Epithelial cell of prostate (primary cell): ENCODE measurements around the gene CDK11A.
"Not testable (repeated sequence)": the region's sequence is repeated elsewhere in the genome, so short reads cannot be mapped to it uniquely, and the experiment has no call there.

ENCODE experiments used
- DNase-seq: peaks from one replicate; pipeline ENCODE4 v3.0.0-alpha.2; 2011; ENCODE audit warnings: low read depth, low spot score
- H3K27ac ChIP-seq: fragments of 450-650 bp; 2 replicates; pipeline ENCODE4 v1.5.1; 2017; ENCODE audit warnings: mild to moderate bottlenecking

CDK11A gene

DNA sequence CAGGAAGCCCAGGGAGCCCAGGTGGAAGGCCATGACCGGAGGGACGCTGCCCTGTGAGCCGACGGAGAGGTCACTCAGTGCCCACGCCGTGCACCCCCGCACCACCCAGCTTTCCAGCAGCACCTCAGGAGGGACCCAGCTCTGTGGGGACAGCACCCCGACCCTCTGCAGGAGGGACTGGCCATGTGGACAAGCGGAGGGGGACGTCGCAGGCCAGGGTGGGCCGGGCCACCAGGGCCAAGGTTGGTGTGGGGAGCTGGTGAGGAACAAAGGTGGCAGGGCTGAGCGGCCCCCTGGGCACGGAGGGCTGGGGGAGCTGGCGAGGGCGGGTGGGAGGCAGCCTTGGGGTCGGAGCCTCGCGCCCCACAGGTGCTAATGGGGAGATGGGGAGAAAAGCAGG, 31.3 kb upstream of the CDK11A start:
- H3K27ac ChIP-seq, result no peak overlapping the region
- no peak for DNase-seq

DNA sequence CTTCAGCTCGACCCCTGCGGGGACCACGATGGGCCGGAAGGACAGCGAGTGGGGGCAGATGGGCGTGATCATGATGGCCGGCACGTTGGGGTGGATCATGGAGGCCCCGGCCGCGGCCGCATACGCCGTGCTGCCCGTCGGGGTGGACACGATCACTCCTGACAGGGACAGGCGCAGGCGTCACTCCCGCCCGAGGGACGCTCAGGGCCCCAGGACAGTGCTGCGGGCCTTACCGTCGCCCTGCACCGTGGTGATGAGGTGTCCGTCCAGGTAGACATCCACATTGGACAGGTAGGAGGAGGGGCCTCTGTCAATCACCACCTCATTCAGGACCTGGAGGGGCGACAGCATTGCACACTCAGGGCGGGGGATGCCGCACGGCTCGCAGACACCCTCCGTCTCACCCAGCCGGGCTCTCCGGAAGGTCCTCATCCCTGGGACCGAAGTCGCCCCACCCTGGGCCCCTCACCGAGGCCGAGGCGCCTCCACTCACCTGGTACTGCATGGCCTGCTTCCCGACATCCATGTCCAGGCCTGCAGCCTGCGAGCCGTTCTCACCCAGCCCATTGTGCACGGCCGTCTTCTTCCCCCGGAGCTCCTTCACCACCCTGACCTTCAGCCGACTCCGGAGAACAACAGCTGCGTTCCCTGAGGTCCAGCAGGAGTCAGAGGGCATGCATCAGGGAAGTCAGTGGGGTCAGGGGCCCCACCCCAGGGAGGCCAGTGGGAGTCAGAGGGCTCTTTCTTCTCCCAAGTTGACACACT, 30.1 kb upstream of the CDK11A start:
- DNase-seq, result no peak
- no peak overlapping the region for H3K27ac ChIP-seq

DNA sequence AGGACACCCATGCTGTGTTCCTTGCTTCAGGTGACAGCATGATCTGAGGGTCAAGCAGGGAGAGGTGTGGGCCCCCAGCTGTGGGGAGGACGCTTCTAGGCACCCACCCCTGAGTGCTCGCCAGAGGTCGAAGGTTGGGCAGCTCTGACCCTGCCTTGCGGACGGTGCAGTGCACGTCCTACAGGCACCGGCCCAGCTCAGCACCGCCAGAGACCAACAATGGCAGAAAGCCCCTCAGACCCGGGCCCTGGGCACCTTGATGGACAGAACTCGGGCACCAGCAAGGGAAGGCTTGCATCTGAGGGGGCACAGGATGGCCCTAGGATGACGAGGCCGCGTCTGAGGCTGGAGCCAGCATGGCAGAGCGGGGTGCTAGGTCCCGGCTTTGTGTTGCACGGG, 29.4 kb upstream of the CDK11A start:
- DNase-seq, result no peak
- no peak overlapping the region for H3K27ac ChIP-seq

DNA sequence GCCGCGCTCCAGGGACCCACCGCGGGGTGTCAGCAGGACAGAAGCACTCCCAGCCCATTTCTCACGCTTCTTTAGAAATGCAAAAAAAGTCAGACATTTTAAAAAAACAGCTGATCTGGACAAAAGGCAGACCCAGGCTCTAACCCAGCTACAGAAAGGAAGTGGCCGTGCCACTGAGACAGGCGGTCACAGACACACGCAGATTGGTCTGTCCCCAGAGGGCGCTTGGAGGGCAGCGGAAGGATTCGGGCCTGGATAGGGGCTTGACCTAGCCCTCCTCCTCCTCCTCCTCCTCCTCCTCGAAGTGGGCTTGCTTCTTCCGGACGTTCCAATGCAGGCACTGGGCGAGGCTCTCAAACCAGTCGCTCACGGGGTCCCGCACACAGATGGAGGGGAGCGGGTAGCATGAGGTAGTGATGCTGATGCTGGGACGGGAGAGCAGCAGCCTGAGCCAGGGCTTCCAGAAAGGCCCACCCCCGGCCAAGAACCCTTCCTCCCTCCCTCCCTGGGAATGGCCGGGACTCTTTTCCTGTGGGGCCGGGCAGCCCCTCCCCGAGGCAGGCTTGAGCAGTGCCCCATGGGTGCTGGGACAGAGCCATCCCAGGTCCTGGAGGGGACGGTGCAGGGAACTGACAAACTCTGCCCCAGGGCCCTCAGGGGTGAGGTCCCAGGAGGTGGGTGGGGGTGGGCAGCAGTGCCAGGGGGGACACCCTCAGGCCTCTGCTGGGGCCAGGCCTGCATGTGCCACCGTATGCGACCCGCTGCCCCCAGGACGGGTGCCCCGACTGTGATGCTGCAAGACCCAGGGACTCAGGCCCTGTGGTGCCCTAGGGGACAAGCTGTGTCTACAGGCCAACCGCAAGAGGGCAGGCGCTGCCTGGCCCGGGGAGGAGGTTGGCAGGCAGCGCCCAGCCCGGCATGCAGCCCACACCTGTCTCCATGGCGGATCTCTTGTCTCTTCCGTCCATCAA, 28.8 kb upstream of the CDK11A start:
- no peak overlapping the region for H3K27ac ChIP-seq
- no peak for DNase-seq

DNA sequence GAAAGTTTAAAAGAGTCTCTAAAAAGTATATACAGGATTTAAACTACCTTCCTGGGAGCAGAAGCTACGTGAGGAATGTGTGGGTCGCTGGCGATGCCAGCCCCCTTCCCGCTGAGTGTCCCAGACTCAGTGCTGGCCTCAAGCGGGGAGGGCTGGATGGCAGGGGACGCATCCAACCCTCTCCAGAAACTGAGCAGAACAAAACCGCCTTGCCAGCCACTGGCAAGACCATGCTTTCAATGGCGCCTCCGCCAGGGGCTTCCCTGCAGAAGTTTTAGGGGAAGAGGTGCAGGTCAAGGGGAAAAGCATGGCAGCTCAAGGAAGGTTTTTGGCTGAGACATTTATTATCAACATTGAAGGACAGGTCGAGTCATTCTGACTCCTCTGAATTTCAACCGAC, 28.0 kb upstream of the CDK11A start:
- DNase-seq, result no peak
- H3K27ac ChIP-seq, result no peak overlapping the region

DNA sequence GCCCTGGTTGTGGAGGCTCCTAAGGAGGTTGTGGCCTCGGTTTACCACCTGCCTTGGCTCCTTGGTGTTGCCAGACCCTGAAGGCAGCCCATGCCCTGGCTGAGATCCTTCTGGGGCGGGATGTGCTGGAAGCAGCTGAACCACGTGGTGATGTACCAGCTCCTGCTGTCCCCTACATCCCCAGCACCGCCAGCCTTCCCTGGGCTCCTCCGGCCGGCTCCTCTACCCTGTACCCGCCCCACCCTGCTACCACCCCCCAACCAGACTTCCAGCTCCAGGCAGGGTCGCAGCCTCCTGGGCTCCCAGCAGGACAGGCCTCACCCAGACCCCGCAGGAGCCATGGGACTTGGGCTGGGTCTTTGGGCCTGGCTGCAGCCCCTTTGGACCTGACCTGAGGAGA, 25.8 kb upstream of the CDK11A start:
- not testable (repeated sequence) for DNase-seq, H3K27ac ChIP-seq

DNA sequence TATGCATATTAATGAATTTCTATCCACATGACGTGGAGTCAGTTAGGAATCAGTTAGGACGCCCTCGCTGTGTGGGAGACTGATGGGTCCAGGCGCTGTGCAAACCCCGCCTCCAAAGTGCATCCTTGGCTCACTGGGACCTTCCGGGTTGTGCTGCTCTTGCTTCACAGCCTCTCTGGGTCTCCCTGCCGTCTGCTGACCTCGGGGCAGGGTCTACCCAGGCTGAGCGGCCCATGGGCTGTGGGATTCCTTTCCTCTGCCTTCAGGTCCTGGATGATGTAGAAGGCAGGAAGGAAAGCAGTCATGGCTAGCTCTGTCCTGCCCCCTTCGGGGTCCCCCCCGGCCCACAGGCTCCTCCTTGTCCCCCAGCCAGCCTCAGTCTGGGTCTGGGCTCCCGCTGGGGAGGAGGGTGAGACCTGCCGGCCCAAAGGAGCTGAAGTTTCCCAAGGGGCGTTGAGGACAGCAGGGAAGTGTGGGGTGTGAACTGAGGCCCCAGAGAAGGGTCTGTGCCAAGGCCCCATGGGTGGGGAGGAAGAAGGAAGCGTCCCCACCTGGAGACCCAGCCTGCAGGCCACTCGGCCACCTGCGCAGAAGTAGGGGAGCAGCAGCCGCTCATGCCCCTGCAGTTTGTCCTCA, 24.6 kb upstream of the CDK11A start:
- no peak overlapping the region for H3K27ac ChIP-seq
- DNase-seq, result no peak

DNA sequence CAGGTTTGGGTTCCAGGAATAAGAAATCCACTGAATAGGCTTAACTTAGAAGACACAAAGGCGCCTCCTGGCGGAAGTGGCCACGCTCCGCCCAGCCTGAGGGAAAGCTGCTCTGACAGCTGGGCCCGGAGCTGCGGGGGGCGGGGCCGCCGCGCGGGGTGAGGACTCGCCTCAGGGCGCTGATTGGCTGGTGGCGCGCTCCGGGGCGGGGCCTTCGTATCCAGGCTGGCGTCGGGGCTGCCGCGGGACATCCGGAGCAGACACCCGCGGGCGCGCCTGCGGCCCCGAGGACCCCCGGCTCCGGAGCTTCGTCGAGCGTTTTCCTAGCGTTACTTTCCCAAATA, 22.4 kb upstream of the CDK11A start:
- H3K27ac ChIP-seq, result not testable (repeated sequence)

DNA sequence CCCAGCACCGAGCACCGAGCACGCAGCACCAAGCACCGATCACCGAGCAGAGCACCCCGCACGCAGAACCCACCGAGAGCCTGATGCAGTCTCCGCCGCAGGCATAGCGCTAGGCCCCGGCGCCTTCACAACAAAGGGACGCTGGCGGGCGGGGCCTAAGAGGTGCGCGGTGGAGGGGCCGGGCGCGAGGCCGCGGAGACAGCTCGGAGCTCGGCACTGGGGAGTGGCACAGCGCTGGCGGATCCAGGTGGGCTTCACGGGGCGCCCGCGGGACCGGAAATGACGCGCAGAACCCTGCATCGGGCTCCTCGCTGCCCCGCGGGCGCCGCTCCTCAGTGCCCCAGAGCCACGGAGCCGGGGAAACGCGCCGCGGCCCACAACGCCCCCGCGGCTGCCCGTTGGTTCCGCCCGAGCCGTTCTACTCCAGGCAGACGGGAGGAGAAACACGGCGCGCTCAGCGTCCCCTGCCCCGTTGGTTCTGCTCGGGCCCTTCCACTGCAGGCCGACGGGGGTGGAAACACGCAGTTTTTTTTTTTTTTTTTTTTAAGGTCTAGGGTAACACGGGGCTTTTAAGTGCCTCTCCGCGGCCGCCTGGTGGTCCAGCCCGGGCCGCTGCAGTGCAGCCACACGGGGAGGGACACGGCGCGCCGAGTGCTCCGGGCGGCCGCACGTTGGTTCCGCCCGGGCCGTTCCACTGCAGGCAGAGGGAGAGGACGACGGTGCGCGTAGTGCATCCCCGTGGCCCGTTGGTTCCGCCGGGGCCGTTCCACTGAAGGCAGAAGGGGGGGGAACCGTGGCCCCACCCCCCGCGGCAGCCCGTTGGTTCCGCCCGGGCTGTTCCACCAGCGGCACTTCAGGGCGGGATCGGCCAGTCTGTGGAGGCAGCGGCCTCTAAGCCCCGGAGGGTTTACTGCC, 21.8 kb upstream of the CDK11A start:
- not testable (repeated sequence) for H3K27ac ChIP-seq, DNase-seq

More for the DNA sequence above, 22.4 kb upstream of the CDK11A start:
- not testable (repeated sequence) for DNase-seq

DNA sequence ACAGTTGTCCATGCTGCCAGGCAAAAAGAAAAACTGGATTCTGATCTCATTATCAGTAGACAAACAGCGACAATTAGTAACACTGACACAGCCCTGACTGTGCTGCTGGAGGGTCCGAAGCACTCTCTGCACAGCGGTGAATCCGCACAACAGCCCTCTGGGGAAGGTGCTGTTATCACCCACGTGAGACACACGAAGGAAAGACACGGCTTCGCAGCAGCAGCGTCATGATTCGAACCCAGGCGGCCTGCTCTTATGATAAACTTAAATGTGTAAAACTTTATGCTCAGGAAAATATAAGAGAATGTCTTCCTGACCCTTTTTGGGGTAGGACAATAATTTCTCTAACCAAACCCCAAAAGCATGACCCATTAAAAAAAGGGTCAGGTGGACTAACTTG, 18.4 kb upstream of the CDK11A start:
- not testable (repeated sequence) for H3K27ac ChIP-seq, DNase-seq

DNA sequence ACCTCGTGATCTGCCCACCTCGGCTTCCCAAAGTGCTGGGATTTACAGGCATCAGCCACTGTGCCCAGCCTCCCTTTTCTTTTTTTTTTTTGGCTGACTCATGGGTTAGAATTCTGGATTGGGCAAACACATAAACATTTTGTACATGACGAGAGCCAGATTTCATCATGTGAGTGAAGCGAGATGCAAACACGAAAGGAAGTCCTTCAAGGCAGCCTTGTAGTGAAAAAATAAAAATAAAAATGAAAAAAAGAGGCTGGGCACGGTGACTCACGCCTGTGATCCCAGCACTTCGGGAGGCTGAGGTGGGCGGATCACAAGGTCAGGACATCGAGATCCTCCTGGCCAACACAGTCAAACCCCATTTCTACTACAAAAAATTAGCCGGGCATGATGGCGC, 16.9 kb upstream of the CDK11A start:
- H3K27ac ChIP-seq, result peak overlapping the region; percentile 86
- peak; percentile 55 for DNase-seq

DNA sequence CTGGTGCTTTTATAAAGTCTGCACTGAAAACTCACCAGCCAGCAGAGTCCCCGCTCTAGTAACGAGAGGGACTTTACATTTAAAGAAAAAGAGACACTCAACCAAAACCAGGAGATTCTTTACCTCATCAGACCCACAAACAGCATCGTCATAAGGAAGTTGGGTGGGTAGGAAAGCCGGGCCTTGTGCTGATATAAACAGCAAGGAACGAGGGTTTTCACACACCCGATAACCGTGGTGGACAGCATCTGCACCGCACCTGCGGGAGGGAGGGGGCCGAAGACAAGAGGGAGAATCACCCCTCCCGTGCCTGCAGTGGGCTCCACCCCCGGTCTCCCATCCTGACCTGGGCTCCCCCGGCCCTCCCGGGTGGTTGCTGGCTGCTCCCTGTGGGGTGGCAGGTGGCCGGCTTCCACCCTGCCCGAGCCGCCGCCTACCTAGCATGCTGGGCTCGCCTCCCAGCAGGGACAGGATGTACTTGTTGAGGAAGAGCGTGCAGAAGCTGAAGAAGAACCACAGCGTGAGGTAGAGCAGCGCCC, 14.7 kb upstream of the CDK11A start:
- DNase-seq, H3K27ac ChIP-seq: not testable (repeated sequence)

DNA sequence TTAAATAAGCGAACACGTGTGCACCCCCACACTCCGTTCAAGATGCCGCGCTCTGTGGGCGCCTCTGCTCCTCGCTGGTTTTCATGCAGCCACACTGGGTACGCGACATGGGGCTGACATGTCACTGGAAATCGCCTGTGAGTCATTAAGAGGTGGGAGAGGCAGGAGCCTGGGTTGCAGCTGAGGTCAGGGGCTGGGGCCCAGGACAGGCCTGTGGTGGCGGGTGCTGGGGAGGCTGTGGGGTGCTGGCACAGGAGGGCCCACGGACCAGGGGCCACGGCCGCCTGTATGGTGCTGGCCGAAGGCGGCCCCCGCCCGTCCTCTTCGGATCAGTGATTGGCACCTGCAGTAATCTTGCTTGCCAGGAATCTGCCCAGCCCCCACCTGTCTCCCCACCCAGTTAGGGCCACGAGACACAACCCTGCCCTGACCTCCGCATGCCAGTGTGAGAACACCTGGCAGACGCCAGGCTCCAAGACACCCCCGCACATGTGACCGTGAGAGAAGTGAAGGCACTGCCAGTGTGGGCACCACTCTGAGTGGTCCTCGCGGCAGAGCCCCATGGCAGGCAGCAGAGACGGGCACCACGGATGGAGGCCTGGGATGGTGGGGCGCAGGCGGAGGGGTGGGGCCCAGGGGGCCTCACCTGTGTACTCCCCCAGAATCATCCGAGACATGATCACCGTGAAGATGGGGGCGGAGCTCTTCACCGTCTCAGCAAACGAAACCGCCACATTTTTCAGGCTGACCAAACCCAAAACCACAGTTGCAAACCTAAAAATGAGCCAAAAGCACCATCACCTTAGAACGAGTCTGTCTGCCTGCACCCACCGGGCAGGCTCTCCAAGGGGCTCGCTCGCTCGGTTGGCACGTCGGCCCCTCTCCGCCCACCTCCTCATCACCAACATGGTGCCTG, 13.8 kb upstream of the CDK11A start:
- not testable (repeated sequence) for DNase-seq, H3K27ac ChIP-seq

DNA sequence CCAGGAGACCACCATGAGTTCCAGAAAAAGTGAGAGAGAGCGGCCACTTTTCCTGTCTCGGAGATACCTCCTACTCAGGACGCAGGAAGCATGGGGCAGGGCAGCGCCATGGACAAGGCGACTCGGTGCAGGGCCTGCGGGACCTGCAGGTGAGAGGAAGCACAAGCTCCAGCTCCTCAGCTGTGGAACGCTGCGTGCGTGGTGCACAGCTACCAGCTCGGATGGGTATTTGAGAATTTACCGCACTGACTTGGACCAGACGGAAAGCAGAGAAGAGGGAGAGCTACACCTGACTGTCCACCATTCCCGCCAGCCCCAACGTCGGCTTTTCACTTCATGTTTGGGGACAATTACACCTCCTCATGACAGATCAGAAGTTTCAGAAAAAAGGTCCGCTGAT, 8.2 kb upstream of the CDK11A start:
- H3K27ac ChIP-seq, result no peak overlapping the region
- no peak for DNase-seq

DNA sequence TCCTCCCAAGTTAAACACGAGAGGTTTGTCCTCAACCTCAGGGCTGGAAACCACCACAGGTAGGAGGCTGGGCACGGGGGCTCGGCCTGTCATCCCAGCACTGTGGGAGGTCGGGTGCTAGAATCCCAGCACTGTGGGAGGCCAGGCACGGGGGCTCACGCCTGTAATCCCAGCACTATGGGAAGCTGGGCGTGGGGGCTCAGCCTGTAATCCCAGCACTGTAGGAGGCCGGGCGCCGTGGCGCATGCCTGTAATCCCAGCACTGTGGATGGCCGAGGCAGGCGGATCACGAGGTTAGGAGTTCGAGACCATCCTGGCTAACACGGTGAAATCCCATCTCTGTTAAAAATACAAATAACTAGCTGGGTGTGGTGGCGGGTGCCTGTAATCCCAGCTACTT, 6.7 kb upstream of the CDK11A start:
- H3K27ac ChIP-seq, result no peak overlapping the region
- DNase-seq, result no peak

DNA sequence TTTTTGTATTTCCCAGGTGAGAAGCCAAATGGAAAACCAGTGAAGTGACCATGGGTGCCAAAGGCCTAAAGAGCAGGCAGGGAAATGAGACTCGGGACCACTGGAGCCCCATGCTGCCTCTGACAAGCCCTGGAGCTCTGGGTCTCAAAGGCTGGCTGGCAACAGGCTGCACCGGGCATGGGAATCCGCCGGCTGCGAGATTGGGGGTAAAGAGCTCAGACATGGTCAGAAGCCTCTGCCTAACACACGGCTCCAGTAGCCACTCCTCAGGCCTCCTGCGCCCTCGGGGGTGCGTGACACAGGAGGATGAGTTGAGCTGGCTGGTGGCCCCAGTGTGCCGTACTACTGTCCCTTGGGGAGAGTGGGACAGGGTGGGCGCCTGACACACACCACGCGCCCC, 6.1 kb upstream of the CDK11A start:
- not testable (repeated sequence) for H3K27ac ChIP-seq, DNase-seq

DNA sequence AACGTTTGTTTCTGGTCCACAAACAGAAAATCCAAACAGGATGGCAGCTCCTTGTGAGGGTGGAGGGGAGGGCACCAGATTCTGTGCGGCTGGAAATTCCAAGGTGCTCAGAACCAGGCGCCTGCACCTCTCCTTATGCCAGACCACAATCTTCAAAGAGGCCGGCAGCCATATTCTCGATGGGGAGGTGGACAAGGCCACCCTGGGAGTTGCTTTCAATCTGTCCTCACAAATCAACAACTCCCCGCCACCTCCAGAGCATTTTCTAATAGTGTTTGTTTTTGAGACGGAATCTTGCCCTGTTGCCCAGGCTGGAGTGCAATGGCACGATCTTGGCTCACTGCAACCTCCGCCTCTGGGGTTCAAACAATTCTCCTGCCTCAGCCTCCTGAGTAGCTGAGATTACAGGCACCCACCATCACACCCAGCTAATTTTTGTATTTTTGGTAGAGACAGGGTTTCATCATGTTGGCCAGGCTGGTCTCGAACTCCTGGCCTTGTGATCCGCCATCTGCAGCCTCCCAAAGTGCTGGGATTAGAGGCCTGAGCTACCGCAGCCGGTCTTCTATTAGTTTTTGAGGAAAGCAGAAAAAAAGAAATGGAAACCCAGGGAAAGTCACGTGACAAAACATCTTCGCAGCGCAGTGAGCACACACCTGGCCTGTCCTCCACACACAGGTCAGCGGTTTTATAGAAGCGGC, 5.1 kb upstream of the CDK11A start:
- not testable (repeated sequence) for DNase-seq, H3K27ac ChIP-seq
